ENCODE measurements around the gene PKP3. TPM values are rescaled to one million over a fixed set of nuclear protein-coding genes. Genes with fewer than 3 reads are reported as not detected.

The PKP3 gene
- total and polyA plus RNA-seq, 2 donors: 7.7 to 26.5 TPM

DNA sequence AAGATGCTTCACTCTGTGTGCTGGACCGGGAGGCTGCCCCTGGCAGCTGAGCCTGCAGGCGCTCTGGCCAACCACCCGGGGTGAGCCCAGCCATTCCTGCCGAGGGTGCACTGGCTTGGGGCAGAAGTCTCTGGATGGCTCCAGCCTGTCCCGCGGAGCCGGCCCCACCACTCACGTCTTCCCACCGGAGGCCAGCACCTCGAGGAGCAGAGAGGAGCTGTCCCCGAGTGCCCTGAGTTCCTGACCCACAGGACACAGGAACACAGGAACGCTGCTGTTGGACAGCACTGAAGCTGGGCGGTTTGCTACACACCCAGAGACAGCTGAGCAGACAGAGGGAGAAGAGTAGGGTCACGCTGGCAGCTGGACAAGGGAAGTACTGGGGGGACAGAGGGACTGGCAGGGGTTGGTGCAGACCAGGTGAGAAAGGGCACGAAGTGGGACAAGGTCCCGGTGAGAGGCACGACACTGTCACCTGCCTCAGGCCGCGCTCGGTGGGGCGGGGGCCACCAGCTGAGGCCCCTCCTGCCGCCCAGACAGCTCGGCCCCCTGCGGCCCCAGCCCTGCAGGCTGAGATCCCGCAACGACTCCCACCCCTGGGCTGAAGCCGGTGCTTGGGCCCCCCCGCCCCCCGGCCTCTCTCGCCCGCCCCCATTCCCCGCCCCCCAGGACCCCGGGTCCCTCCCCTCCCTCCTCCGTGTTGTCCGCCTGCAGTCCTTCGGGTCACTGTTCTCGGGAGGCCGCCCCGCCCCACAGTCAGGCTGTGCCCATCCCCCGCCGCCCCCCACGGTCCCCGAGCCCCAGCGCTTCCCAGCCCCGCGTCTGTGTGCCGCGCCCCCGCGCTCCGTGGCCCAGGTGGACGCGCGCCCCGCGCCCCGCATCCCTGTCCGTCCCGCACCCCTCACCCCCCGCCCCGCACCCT, 25.3 kb upstream of the PKP3 start:
- Histone ChIP-seq H3K27me3 (ENCODE audit: control insufficient read depth in 2 of 2, insufficient read depth in 1 of 2, low read length in 1 of 2) (peaks cover 55 to 74% of the 10 kb centered on the region in 2 donors), H3K4me3 (ENCODE audit: low read length in 2 of 2) (peak overlapping the region in 1 of 2 donors; percentile 39), H3K27ac (ENCODE audit: low read depth in 1 of 2, low read length in 1 of 2) (no peak overlapping the region), H3K36me3 (ENCODE audit: control insufficient read depth in 2 of 2, insufficient read depth in 2 of 2, low read length in 1 of 2) (no peaks in the 10 kb centered on the region), H3K9me3 (ENCODE audit: control insufficient read depth in 2 of 2, insufficient read depth in 1 of 2, low read length in 1 of 2) (peaks cover 0 to 8% of the 10 kb centered on the region in 2 donors), H3K4me1 (ENCODE audit: control insufficient read depth in 2 of 2, insufficient read depth in 2 of 2, low read length in 2 of 2) (peaks cover 0 to 28% of the 10 kb centered on the region in 2 donors)
- DNase-seq (ENCODE audit: low read depth in 6 of 9, low spot score in 9 of 9): no peak
- 10% methylated on average over 60 of the region's 61 CpGs for WGBS

GRCh38 chr11:369336-370018, 24.5 kb upstream of the PKP3 start, which contains the start of gene B4GALNT4:
TSS of gene B4GALNT4 (plus strand) at chr11:369499. CDS start at chr11:369804, 305 bp downstream.
- no peak within 1 kb of the TSS for H3K27ac ChIP-seq (ENCODE audit: low read depth in 1 of 2, low read length in 1 of 2)
- H3K36me3 ChIP-seq (ENCODE audit: control insufficient read depth in 2 of 2, insufficient read depth in 2 of 2, low read length in 1 of 2): no peaks in the 10 kb centered on the region
- WGBS: 1% methylated on average over 118 of the region's 118 CpGs
- peaks cover 55 to 69% of the 10 kb centered on the region in 2 donors for H3K27me3 ChIP-seq (ENCODE audit: control insufficient read depth in 2 of 2, insufficient read depth in 1 of 2, low read length in 1 of 2)
- DNase-seq (ENCODE audit: low read depth in 6 of 9, low spot score in 9 of 9): no peak
- peaks cover 0 to 28% of the 10 kb centered on the region in 2 donors for H3K4me1 ChIP-seq (ENCODE audit: control insufficient read depth in 2 of 2, insufficient read depth in 2 of 2, low read length in 2 of 2)
- peaks cover 0 to 14% of the 10 kb centered on the region in 2 donors for H3K9me3 ChIP-seq (ENCODE audit: control insufficient read depth in 2 of 2, insufficient read depth in 1 of 2, low read length in 1 of 2)
- peak within 1 kb of the TSS in 1 of 2 donors; percentile 39 for H3K4me3 ChIP-seq (ENCODE audit: low read length in 2 of 2)

DNA sequence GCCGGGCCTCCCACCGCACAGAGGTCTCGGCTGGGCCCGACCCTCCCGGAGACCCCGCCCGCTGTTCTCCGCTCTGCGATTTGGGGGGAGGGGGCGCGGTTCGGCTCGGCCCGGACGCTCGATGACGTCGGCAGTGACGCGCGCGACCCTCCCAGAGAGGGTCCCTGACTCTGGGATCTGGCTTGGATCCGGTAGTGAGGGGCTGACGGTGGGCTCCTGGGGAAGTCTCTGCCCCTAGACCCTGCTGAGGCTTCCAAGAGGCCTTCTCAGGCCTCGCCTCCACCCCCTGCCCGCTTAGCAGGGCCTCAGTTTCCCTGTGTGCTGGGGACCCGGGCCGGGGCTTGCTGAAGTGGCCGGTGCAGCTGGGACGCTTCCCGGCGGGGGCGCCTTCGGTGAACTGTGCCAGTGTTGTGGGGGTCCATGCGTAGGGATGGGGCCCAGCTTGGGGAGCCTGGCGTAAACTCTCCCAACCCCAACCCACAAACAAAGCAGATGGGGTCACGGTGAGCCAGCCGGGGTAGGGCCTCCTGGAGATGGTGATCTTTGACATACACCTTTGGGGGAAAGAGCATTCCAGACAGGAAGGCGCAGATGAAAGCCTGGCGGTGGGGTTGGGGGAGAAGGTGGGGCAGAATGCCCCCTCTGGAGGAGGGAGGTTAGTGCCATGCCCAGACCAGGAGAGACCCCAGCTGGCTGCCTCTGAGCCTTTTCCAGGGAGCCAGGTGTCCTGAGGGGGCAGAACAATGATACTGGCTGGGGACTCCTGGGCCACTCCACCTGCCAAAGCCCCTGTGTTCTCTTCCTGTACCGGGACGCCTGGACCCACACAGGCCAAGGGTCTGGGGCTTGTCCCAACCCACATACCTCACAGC, 23.7 kb upstream of the PKP3 start:
- no peaks in the 10 kb centered on the region for H3K36me3 ChIP-seq (ENCODE audit: control insufficient read depth in 2 of 2, insufficient read depth in 2 of 2, low read length in 1 of 2)
- DNase-seq (ENCODE audit: low read depth in 6 of 9, low spot score in 9 of 9): no peak
- H3K4me3 ChIP-seq (ENCODE audit: low read length in 2 of 2): no peak overlapping the region
- no peak overlapping the region for H3K27ac ChIP-seq (ENCODE audit: low read depth in 1 of 2, low read length in 1 of 2)
- peaks cover 53 to 61% of the 10 kb centered on the region in 2 donors for H3K27me3 ChIP-seq (ENCODE audit: control insufficient read depth in 2 of 2, insufficient read depth in 1 of 2, low read length in 1 of 2)
- H3K4me1 ChIP-seq (ENCODE audit: control insufficient read depth in 2 of 2, insufficient read depth in 2 of 2, low read length in 2 of 2): peaks cover 0 to 28% of the 10 kb centered on the region in 2 donors
- H3K9me3 ChIP-seq (ENCODE audit: control insufficient read depth in 2 of 2, insufficient read depth in 1 of 2, low read length in 1 of 2): peaks cover 0 to 17% of the 10 kb centered on the region in 2 donors
- WGBS: 37% methylated on average over 41 of the region's 42 CpGs

DNA sequence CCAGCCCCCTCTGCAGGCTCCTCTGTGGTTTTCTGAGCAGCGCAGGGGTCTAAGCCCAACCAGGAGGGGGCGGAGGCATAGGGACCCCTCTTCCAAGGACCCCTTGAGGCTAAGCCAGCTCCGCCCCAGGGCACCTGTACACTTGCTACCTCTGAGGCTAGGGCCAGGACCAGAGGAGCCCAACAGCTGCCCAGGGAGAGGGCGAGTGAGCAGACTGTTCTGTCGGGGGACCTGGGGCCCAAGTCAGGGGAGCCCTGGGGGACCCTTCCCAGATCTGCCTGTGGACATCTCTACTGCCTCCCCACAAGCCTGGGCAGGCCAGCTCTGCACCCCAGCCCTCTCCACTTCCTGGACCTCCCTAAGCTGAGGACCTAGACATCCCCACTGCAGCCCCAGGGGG, 23.0 kb upstream of the PKP3 start:
- Histone ChIP-seq H3K4me3 (ENCODE audit: low read length in 2 of 2) (no peak overlapping the region), H3K4me1 (ENCODE audit: control insufficient read depth in 2 of 2, insufficient read depth in 2 of 2, low read length in 2 of 2) (peaks cover 0 to 28% of the 10 kb centered on the region in 2 donors), H3K36me3 (ENCODE audit: control insufficient read depth in 2 of 2, insufficient read depth in 2 of 2, low read length in 1 of 2) (no peaks in the 10 kb centered on the region), H3K9me3 (ENCODE audit: control insufficient read depth in 2 of 2, insufficient read depth in 1 of 2, low read length in 1 of 2) (peaks cover 0 to 21% of the 10 kb centered on the region in 2 donors), H3K27ac (ENCODE audit: low read depth in 1 of 2, low read length in 1 of 2) (no peak overlapping the region), H3K27me3 (ENCODE audit: control insufficient read depth in 2 of 2, insufficient read depth in 1 of 2, low read length in 1 of 2) (peaks cover 50 to 55% of the 10 kb centered on the region in 2 donors)
- 80% methylated on average over 5 of the region's 5 CpGs for WGBS
- no peak for DNase-seq (ENCODE audit: low read depth in 6 of 9, low spot score in 9 of 9)

- Histone ChIP-seq H3K27me3 (ENCODE audit: control insufficient read depth in 2 of 2, insufficient read depth in 1 of 2, low read length in 1 of 2) (peaks cover 44 to 47% of the 10 kb centered on the region in 2 donors), H3K9me3 (ENCODE audit: control insufficient read depth in 2 of 2, insufficient read depth in 1 of 2, low read length in 1 of 2) (peaks cover 0 to 20% of the 10 kb centered on the region in 2 donors), H3K27ac (ENCODE audit: low read depth in 1 of 2, low read length in 1 of 2) (no peak overlapping the region), H3K4me1 (ENCODE audit: control insufficient read depth in 2 of 2, insufficient read depth in 2 of 2, low read length in 2 of 2) (peaks cover 0 to 28% of the 10 kb centered on the region in 2 donors), H3K36me3 (ENCODE audit: control insufficient read depth in 2 of 2, insufficient read depth in 2 of 2, low read length in 1 of 2) (no peaks in the 10 kb centered on the region), H3K4me3 (ENCODE audit: low read length in 2 of 2) (no peak overlapping the region)
- no peak for DNase-seq (ENCODE audit: low read depth in 6 of 9, low spot score in 9 of 9)
- WGBS: 92% methylated on average over 19 of the region's 19 CpGs
Observed at GRCh38 chr11:371716-372590, 22.1 kb upstream of the PKP3 start.

GRCh38 chr11:372809-373715, 20.9 kb upstream of the PKP3 start:
- peaks cover 0 to 20% of the 10 kb centered on the region in 2 donors for H3K9me3 ChIP-seq (ENCODE audit: control insufficient read depth in 2 of 2, insufficient read depth in 1 of 2, low read length in 1 of 2)
- no peak overlapping the region for H3K4me3 ChIP-seq (ENCODE audit: low read length in 2 of 2)
- H3K4me1 ChIP-seq (ENCODE audit: control insufficient read depth in 2 of 2, insufficient read depth in 2 of 2, low read length in 2 of 2): peaks cover 0 to 27% of the 10 kb centered on the region in 2 donors
- no peak overlapping the region for H3K27ac ChIP-seq (ENCODE audit: low read depth in 1 of 2, low read length in 1 of 2)
- 94% methylated on average over 41 of the region's 41 CpGs for WGBS
- H3K36me3 ChIP-seq (ENCODE audit: control insufficient read depth in 2 of 2, insufficient read depth in 2 of 2, low read length in 1 of 2): no peaks in the 10 kb centered on the region
- H3K27me3 ChIP-seq (ENCODE audit: control insufficient read depth in 2 of 2, insufficient read depth in 1 of 2, low read length in 1 of 2): peaks cover 35 to 36% of the 10 kb centered on the region in 2 donors
- DNase-seq (ENCODE audit: low read depth in 6 of 9, low spot score in 9 of 9): no peak

- no peaks in the 10 kb centered on the region for H3K36me3 ChIP-seq (ENCODE audit: control insufficient read depth in 2 of 2, insufficient read depth in 2 of 2, low read length in 1 of 2)
- H3K27ac ChIP-seq (ENCODE audit: low read depth in 1 of 2, low read length in 1 of 2): no peak overlapping the region
- H3K4me3 ChIP-seq (ENCODE audit: low read length in 2 of 2): no peak overlapping the region
- H3K4me1 ChIP-seq (ENCODE audit: control insufficient read depth in 2 of 2, insufficient read depth in 2 of 2, low read length in 2 of 2): peaks cover 0 to 20% of the 10 kb centered on the region in 2 donors
- WGBS: 94% methylated on average over 23 of the region's 23 CpGs
- peaks cover 26 to 27% of the 10 kb centered on the region in 2 donors for H3K27me3 ChIP-seq (ENCODE audit: control insufficient read depth in 2 of 2, insufficient read depth in 1 of 2, low read length in 1 of 2)
- DNase-seq (ENCODE audit: low read depth in 6 of 9, low spot score in 9 of 9): no peak
- peaks cover 0 to 20% of the 10 kb centered on the region in 2 donors for H3K9me3 ChIP-seq (ENCODE audit: control insufficient read depth in 2 of 2, insufficient read depth in 1 of 2, low read length in 1 of 2)
Observed at GRCh38 chr11:373716-374551, 20.1 kb upstream of the PKP3 start.
